Thyroid gland (tissue), 4 donors: ENCODE data around the gene PITPNC1. TPM values are rescaled to one million over a fixed set of nuclear protein-coding genes. Genes with fewer than 3 reads are reported as not detected.
A peak's percentile ranks its signal among the peaks of the same experiment; 100 is the strongest.
"Not testable (repeated sequence)": the region's sequence is repeated elsewhere in the genome, so short reads cannot be mapped to it uniquely, and the experiment has no call there.

Source experiments
- DNase-seq, 2 donors: peaks; one replicate each; pipeline ENCODE4 v3.0.0-alpha.2; 2019
- H3K27ac ChIP-seq, 3 donors: fragments of 200-600 bp; sonication (generic); 1 replicate in 2 of 3; 2 replicates in 1 of 3; pipeline ENCODE4 v1.5.1; 2016 to 2019; ENCODE audit warnings: mild to moderate bottlenecking in 1 of 3, moderate library complexity in 1 of 3
- H3K27me3 ChIP-seq: fragments of 200-600 bp; sonication (generic); one replicate; pipeline ENCODE4 v1.5.1; 2019
- H3K36me3 ChIP-seq, 2 donors: fragments of 200-600 bp; sonication (generic); one replicate each; pipeline ENCODE4 v1.5.1; 2016 to 2019
- H3K4me1 ChIP-seq, 2 donors: fragments of 200-600 bp; sonication (generic); one replicate each; pipeline ENCODE4 v1.5.1; 2017 to 2019
- H3K4me3 ChIP-seq, 3 donors: fragments of 200-600 bp; sonication (generic); replicated peaks in 1 of 3; 1 replicate in 2 of 3; 2 replicates in 1 of 3; pipeline ENCODE4 v1.5.1; 2016; ENCODE audit warnings: mild to moderate bottlenecking in 1 of 3
- H3K9me3 ChIP-seq: fragments of 200-600 bp; sonication (generic); one replicate; pipeline ENCODE4 v1.5.1; 2017
- POLR2A ChIP-seq, 2 donors: fragments of 450-650 bp; IDR thresholded peaks; one replicate each; pipeline ENCODE4 v1.6.1; 2017; ENCODE audit warnings: antibody characterized with exemption in 2 of 2, mild to moderate bottlenecking in 2 of 2, moderate library complexity in 1 of 2
- WGBS, 2 donors: methylation state at CpG; one replicate each; pipeline ENCODE4 v1.1.5; 2017; 5-methylcytosine and 5-hydroxymethylcytosine counted together
- intact Hi-C: fragments of 100-400 bp; cut with DNase I; formaldehyde crosslinking; loops from one replicate; pipeline ENCODE4 v1.15.1; 2023
- total RNA-seq, 4 donors: library from RNA; depleted of rRNA; stranded (reverse); fragments of >200 nt; gene quantifications; one replicate each; pipeline ENCODE4 v1.2.3, GENCODE V29; 2016
- TF ChIP-seq, protein P1 (sequence below), 6 experiments: fragments of 200-600 bp in 3 of 6; fragments of 450-650 bp in 3 of 6; sonication (generic) in 3 of 6; IDR thresholded peaks; one replicate each; pipeline ENCODE4 v1.5.1; 2016 to 2019; ENCODE audit warnings: antibody characterized with exemption in 6 of 6, mild to moderate bottlenecking in 2 of 6, inconsistent platforms in 1 of 6, moderate library complexity in 1 of 6

The PITPNC1 gene
- total RNA-seq, 4 donors from 2014 or later = 3.6 to 14.2 (median 7.3) TPM

DNA sequence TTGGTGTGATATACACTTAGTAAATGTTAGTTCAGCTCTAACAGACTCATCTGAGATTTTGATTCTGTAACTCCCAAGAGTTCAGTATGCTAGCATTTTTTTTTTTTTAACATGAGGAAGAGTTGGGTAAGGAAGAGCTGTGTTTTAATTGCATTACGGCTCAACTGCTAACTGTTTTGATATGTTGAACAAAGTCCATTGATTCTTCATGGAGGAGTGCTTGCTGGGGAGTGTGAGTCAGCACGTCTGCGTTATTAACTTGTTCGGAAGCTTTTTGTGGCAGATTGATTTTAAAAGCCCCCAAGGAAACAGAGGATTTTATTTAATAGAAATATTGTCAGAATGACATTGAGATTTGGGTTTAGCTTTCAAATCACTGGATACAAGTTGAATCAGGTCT is 45.8 kb downstream of the PITPNC1 start:
- peak overlapping the region in 2 of 3 donors; percentile 22 to 71 for H3K27ac ChIP-seq
- TF ChIP-seq, protein P1, sequence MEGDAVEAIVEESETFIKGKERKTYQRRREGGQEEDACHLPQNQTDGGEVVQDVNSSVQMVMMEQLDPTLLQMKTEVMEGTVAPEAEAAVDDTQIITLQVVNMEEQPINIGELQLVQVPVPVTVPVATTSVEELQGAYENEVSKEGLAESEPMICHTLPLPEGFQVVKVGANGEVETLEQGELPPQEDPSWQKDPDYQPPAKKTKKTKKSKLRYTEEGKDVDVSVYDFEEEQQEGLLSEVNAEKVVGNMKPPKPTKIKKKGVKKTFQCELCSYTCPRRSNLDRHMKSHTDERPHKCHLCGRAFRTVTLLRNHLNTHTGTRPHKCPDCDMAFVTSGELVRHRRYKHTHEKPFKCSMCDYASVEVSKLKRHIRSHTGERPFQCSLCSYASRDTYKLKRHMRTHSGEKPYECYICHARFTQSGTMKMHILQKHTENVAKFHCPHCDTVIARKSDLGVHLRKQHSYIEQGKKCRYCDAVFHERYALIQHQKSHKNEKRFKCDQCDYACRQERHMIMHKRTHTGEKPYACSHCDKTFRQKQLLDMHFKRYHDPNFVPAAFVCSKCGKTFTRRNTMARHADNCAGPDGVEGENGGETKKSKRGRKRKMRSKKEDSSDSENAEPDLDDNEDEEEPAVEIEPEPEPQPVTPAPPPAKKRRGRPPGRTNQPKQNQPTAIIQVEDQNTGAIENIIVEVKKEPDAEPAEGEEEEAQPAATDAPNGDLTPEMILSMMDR (IDR thresholded peaks at IDR 0.05) = no peak
- no peak for TF ChIP-seq POLR2A (IDR thresholded peaks at IDR 0.05)

DNA sequence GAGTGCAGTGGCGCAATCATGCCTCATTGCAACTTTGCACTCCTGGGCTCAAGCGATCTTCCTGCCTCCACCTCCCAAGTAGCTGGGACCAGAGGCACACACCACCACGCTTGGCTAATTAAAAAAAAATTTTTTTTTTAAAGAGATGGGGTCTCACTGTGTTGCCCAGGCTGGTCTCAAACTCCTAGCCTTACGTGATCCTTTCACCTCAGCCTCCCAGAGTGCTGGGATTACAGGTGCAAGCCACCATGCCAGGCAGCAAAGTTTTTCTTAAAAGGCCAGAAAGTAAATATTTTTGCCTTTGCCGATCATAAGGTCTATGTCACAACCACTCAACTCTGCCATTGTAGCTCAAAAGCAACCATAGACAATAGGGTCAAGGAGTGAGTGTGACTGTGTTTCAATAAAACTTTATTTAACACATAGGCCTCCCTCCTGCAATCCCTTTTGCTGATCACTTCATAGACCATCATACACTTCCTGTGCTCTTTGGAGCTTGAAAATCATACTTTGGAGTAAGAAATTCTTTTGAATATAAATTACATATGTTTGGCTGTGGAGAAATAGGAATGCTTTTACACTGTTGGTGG is 48.6 kb downstream of the PITPNC1 start:
- Histone ChIP-seq H3K4me1 (peaks cover 0 to 12% of the 10 kb centered on the region in 2 donors), H3K4me3 (no peak overlapping the region), H3K36me3 (no peaks in the 10 kb centered on the region), H3K9me3 (no peaks in the 10 kb centered on the region), H3K27me3 (no peaks in the 10 kb centered on the region), H3K27ac (no peak overlapping the region)
- TF ChIP-seq POLR2A (IDR thresholded peaks at IDR 0.05) = no peak
- TF ChIP-seq, protein P1 (IDR thresholded peaks at IDR 0.05) = no peak
- intact Hi-C loops = no loop called here
- DNase-seq = no peak
- WGBS, 2 donors = 96 to 97% methylated on average over 5 of the region's 5 CpGs

More for the DNA sequence above, 45.8 kb downstream of the PITPNC1 start:
- Histone ChIP-seq H3K27me3 (no peaks in the 10 kb centered on the region), H3K4me3 (no peak overlapping the region), H3K36me3 (no peaks in the 10 kb centered on the region), H3K4me1 (peaks cover 0 to 16% of the 10 kb centered on the region in 2 donors), H3K9me3 (no peaks in the 10 kb centered on the region)
- WGBS, 2 donors = 77 to 78% methylated on average over 4 of the region's 4 CpGs
- no peak for DNase-seq
- intact Hi-C loops = no loop called here

DNA sequence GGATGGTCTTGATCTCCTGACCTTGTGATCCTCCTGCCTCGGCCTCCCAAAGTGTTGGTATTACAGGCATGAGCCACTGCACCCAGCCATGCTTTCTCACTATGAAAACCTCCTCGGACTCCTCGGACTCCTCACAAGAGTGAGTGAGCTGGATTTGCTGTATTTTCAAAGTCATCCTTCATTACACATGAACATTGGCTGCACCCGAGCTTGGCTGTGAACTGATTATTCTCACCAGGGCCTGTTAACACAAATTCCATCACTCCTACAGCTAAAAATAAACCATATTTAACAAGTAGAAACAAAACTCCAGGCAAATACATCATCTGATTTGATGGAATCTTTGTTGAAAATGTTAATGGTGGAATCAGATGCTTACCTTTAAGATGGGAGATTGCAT is 50.3 kb downstream of the PITPNC1 start:
- Histone ChIP-seq H3K4me3 (no peak overlapping the region), H3K27ac (no peak overlapping the region), H3K36me3 (no peaks in the 10 kb centered on the region), H3K27me3 (no peaks in the 10 kb centered on the region), H3K9me3 (no peaks in the 10 kb centered on the region), H3K4me1 (peaks cover 0 to 8% of the 10 kb centered on the region in 2 donors)
- whole genome bisulfite sequencing, 2 donors = 82 to 86% methylated on average over 4 of the region's 4 CpGs
- no peak for DNase-seq
- no peak for TF ChIP-seq POLR2A (IDR thresholded peaks at IDR 0.05)
- TF ChIP-seq, protein P1 (IDR thresholded peaks at IDR 0.05) = no peak
- intact Hi-C loops = no loop called here

DNA sequence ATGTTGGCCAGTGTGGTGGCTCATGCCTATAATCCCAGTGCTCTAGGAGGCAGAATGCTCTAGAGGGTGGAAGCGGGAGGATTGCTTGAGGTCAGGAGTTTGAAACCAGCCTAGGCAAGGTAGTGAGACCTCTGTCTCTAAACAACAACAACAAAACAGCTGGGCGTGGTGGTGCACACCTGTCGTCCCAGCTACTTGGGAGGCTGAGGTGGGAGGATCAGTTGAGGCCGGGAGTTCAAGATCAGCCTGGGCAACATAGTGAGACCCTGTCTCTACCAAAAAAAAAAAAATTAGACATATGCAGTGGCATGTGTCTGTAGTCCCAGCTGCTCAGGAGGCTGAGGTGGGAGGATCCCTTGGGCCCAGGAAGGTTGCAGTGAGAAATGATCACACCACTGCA is 53.4 kb downstream of the PITPNC1 start:
- H3K27ac ChIP-seq, DNase-seq, intact Hi-C loops: not testable (repeated sequence)

DNA sequence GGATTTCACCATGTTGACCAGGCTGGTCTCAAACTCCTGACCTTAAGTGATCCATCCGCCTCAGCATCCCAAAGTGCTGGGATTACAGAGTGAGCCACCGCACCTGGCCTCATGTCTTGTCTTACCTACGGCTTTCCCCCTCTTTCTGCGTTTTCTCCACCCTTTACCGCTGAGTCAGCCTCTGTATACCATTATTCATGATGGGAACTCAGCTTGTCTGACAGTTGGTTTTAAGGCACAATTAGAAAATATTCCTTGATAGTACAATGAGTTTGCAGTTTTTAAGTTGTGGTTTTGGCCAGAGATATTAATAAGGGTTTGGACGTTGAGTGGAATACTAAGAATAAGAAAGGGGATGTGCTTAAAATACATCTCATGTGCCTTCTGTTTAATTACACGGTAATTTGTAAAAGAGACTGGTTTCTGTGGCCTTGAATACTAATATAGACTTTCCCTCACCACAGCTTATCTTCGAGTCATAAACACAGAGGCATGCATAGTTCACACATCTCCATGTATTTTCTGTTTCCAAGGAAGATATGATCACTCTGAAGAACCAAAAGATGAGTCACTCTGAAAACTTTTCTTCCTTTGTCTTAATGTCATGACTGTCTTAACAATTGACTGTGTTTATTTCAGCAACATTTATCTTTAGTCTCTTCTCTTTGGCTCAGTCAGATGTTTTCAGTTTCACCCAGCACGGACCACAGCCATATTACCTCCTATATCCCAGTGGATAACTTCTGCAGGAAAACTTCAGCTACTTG is 54.4 kb downstream of the PITPNC1 start:
- intact Hi-C loops = no loop called here
- Histone ChIP-seq H3K4me3 (no peak overlapping the region), H3K9me3 (no peaks in the 10 kb centered on the region), H3K4me1 (no peaks in the 10 kb centered on the region), H3K36me3 (no peaks in the 10 kb centered on the region), H3K27ac (no peak overlapping the region), H3K27me3 (no peaks in the 10 kb centered on the region)
- DNase-seq = no peak
- TF ChIP-seq, protein P1 (IDR thresholded peaks at IDR 0.05) = no peak
- no peak for TF ChIP-seq POLR2A (IDR thresholded peaks at IDR 0.05)
- 79 to 81% methylated on average over 9 of the region's 9 CpGs for WGBS, 2 donors

More for the DNA sequence above, 53.4 kb downstream of the PITPNC1 start:
- 96 to 100% methylated on average over 4 of the region's 4 CpGs for WGBS, 2 donors
- H3K27me3 ChIP-seq, H3K9me3 ChIP-seq, H3K36me3 ChIP-seq, H3K4me3 ChIP-seq, H3K4me1 ChIP-seq: not testable (repeated sequence)
